ENCODE results near the gene RBM3. TPM values are rescaled to one million over a fixed set of nuclear protein-coding genes. Genes with fewer than 3 reads are reported as not detected.

RBM3 gene
- polyA plus RNA-seq, 3 donors, result 121 to 291 (median 164) TPM

- WGBS, 3 donors, result 47 to 87% (median 52%) methylated on average over 1 of the region's 1 CpG
- H3K27ac ChIP-seq (ENCODE audit: low read depth, low read length), result no peak overlapping the region
These were observed 4.3 kb upstream of the RBM3 start for GRCh38 chrX:48569958-48570357.

- WGBS, 3 donors, result 29 to 42% (median 31%) methylated on average over 19 of the region's 19 CpGs
- peak overlapping the region; percentile 79 for H3K27ac ChIP-seq (ENCODE audit: low read depth, low read length)
These were observed 504 bp upstream of the RBM3 start for GRCh38 chrX:48573690-48574269.

- WGBS, 3 donors, result 67 to 78% (median 77%) methylated on average over 13 of the region's 13 CpGs
- no peak overlapping the region for H3K27ac ChIP-seq (ENCODE audit: low read depth, low read length)
These were observed 1.4 kb downstream of the RBM3 start for GRCh38 chrX:48575642-48576041.

GRCh38 chrX:48576108-48576507 is 1.8 kb downstream of the RBM3 start:
- 61 to 68% (median 62%) methylated on average over 6 of the region's 6 CpGs for WGBS, 3 donors
- H3K27ac ChIP-seq (ENCODE audit: low read depth, low read length), result no peak overlapping the region

GRCh38 chrX:48578661-48579128 is 4.4 kb downstream of the RBM3 start:
- 56 to 78% (median 67%) methylated on average over 2 of the region's 2 CpGs for WGBS, 3 donors

GRCh38 chrX:48579259-48579658 is 5.0 kb downstream of the RBM3 start:
- WGBS, 3 donors, result 63 to 91% (median 83%) methylated on average over 3 of the region's 3 CpGs
- H3K27ac ChIP-seq (ENCODE audit: low read depth, low read length), result no peak overlapping the region

More at GRCh38 chrX:48578661-48579128, 4.4 kb downstream of the RBM3 start:
- no peak overlapping the region for H3K27ac ChIP-seq (ENCODE audit: low read depth, low read length)

GRCh38 chrX:48580662-48581061 is 6.4 kb downstream of the RBM3 start:
- no peak overlapping the region for H3K27ac ChIP-seq (ENCODE audit: low read depth, low read length)
- WGBS, 3 donors, result 79 to 100% (median 100%) methylated on average over 1 of the region's 1 CpG

- 45 to 64% (median 46%) methylated on average over 2 of the region's 2 CpGs for WGBS, 3 donors
- no peak overlapping the region for H3K27ac ChIP-seq (ENCODE audit: low read depth, low read length)
These were observed 10.4 kb downstream of the RBM3 start for GRCh38 chrX:48584698-48585097.

GRCh38 chrX:48589482-48590162 is 15.3 kb downstream of the RBM3 start:
- 42 to 63% (median 61%) methylated on average over 13 of the region's 13 CpGs for WGBS, 3 donors
- no peak overlapping the region for H3K27ac ChIP-seq (ENCODE audit: low read depth, low read length)

GRCh38 chrX:48590203-48591103 is 16.2 kb downstream of the RBM3 start:
- H3K27ac ChIP-seq (ENCODE audit: low read depth, low read length), result no peak overlapping the region
- 79 to 89% (median 82%) methylated on average over 19 to 21 of the region's 21 CpGs for WGBS, 3 donors

GRCh38 chrX:48591255-48591791 is 17.0 kb downstream of the RBM3 start:
- 41 to 77% (median 60%) methylated on average over 9 of the region's 9 CpGs for WGBS, 3 donors
- H3K27ac ChIP-seq (ENCODE audit: low read depth, low read length), result no peak overlapping the region

GRCh38 chrX:48592971-48593370 is 18.7 kb downstream of the RBM3 start:
- 73 to 77% (median 74%) methylated on average over 5 of the region's 5 CpGs for WGBS, 3 donors
- H3K27ac ChIP-seq (ENCODE audit: low read depth, low read length), result no peak overlapping the region

GRCh38 chrX:48595929-48596328 is 21.6 kb downstream of the RBM3 start:
- H3K27ac ChIP-seq (ENCODE audit: low read depth, low read length), result no peak overlapping the region
- WGBS, 3 donors, result 22 to 54% (median 45%) methylated on average over 2 of the region's 2 CpGs

GRCh38 chrX:48597353-48598264 is 23.3 kb downstream of the RBM3 start, which contains the start of gene WDR13:
Gene WDR13, plus strand, starts transcription at chrX:48597492. Its CDS starts 505 bp downstream, at chrX:48597997.
- 0 to 38% (median 0%) methylated on average over 33 to 62 of the region's 62 CpGs for WGBS, 3 donors
- H3K27ac ChIP-seq (ENCODE audit: low read depth, low read length), result peak within 1 kb of the TSS; percentile 96

GRCh38 chrX:48598614-48599013 is 24.3 kb downstream of the RBM3 start:
- no peak overlapping the region for H3K27ac ChIP-seq (ENCODE audit: low read depth, low read length)

GRCh38 chrX:48599341-48599740 is 25.1 kb downstream of the RBM3 start:
- WGBS, 3 donors, result 94 to 96% (median 95%) methylated on average over 13 to 20 of the region's 20 CpGs
- no peak overlapping the region for H3K27ac ChIP-seq (ENCODE audit: low read depth, low read length)

More at GRCh38 chrX:48598614-48599013, 24.3 kb downstream of the RBM3 start:
- 85 to 89% (median 87%) methylated on average over 22 to 25 of the region's 25 CpGs for WGBS, 3 donors

- 86 to 93% (median 92%) methylated on average over 17 to 19 of the region's 19 CpGs for WGBS, 3 donors
- no peak overlapping the region for H3K27ac ChIP-seq (ENCODE audit: low read depth, low read length)
These were observed 25.9 kb downstream of the RBM3 start for GRCh38 chrX:48600226-48600625.

Data from adipose tissue (tissue), 3 donors.